Prostate gland (tissue), 2 donors: ENCODE results near the gene SMG6. TPM values are rescaled to one million over a fixed set of nuclear protein-coding genes. Genes with fewer than 3 reads are reported as not detected.

Source experiments
- DNase-seq: peaks from one replicate; pipeline ENCODE4 v3.0.0-alpha.2; 2019; ENCODE audit warnings: low spot score
- H3K27ac ChIP-seq, 2 donors: fragments of 200-600 bp; sonication (generic); 2 replicates each; pipeline ENCODE4 v1.5.1; 2017 to 2019
- H3K27me3 ChIP-seq: fragments of 200-600 bp; sonication (generic); replicated peaks from 2 replicates; pipeline ENCODE4 v1.5.1; 2019; ENCODE audit not compliant: insufficient read depth
- H3K36me3 ChIP-seq, 2 donors: fragments of 200-600 bp; sonication (generic); 1 replicate in 1 of 2; 2 replicates in 1 of 2; pipeline versions ENCODE4 v1.5.1 to v1.8.1; 2017 to 2019
- H3K4me1 ChIP-seq: fragments of 200-600 bp; sonication (generic); replicated peaks from 2 replicates; pipeline ENCODE4 v1.5.1; 2019
- H3K4me3 ChIP-seq, 2 donors: fragments of 200-600 bp; sonication (generic); 2 replicates each; pipeline ENCODE4 v1.5.1; 2017 to 2019
- H3K9me3 ChIP-seq: fragments of 200-600 bp; sonication (generic); 2 replicates; pipeline ENCODE4 v1.5.1; 2017
- POLR2A ChIP-seq: fragments of 450-650 bp; IDR thresholded peaks from one replicate; pipeline ENCODE4 v1.6.1; 2016; ENCODE audit warnings: antibody characterized with exemption, mild to moderate bottlenecking
- POLR2AphosphoS5 ChIP-seq: sonication (generic); formaldehyde crosslinking; IDR thresholded peaks from one replicate; pipeline ENCODE4 v1.6.1; 2017; ENCODE audit warnings: antibody characterized with exemption
- WGBS: methylation state at CpG from one replicate; pipeline ENCODE4 v1.1.5; 2018; 5-methylcytosine and 5-hydroxymethylcytosine counted together
- intact Hi-C: fragments of 100-400 bp; cut with DNase I; formaldehyde crosslinking; loops from one replicate; pipeline ENCODE4 v1.14.2; 2022
- total RNA-seq, 2 donors: library from RNA; depleted of rRNA; stranded (reverse); fragments of >200 nt; gene quantifications; one replicate each; pipeline ENCODE4 v1.1.0, GENCODE V29; 2016
- TF ChIP-seq, protein P1 (sequence below), 4 experiments: fragments of 200-600 bp in 2 of 4; fragments of 450-650 bp in 2 of 4; sonication (generic) in 2 of 4; IDR thresholded peaks; 1 replicate in 3 of 4; 2 replicates in 1 of 4; pipeline ENCODE4 v1.5.1; 2016 to 2019; ENCODE audit warnings: antibody characterized with exemption in 4 of 4, mild to moderate bottlenecking in 2 of 4, moderate library complexity in 2 of 4

The SMG6 gene
- total RNA-seq, 2 donors from 2014 or later: 23.8 to 56.0 TPM

DNA sequence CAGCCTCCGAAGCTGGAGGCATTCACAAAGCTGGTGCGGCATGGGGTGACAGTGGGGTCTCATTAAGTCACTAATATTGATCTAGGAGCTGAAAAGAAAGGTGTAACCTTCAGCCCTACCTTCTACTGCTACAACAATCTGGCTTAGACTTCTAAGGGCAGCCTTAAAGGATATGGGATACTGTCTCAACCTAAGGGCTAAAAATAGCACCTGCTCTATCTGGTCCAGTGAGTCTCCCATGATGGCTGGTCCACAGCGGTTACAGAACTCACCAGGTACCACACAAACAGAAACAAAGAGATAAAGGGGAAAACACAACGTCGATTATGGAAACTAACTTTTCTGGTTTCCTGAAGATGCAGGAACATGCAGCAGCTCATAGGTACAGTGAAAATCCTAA lies 115.8 kb downstream of the SMG6 start:
- Histone ChIP-seq H3K36me3 (peaks cover 0 to 2% of the 10 kb centered on the region in 2 donors), H3K9me3 (no peaks in the 10 kb centered on the region), H3K4me1 (no peaks in the 10 kb centered on the region), H3K4me3 (no peak overlapping the region), H3K27ac (no peak overlapping the region), H3K27me3 (no peaks in the 10 kb centered on the region)
- WGBS: 55% methylated on average over 5 of the region's 5 CpGs
- intact Hi-C loops: no loop called here
- TF ChIP-seq POLR2A: no peak
- TF ChIP-seq POLR2AphosphoS5: no peak
- TF ChIP-seq, protein P1, sequence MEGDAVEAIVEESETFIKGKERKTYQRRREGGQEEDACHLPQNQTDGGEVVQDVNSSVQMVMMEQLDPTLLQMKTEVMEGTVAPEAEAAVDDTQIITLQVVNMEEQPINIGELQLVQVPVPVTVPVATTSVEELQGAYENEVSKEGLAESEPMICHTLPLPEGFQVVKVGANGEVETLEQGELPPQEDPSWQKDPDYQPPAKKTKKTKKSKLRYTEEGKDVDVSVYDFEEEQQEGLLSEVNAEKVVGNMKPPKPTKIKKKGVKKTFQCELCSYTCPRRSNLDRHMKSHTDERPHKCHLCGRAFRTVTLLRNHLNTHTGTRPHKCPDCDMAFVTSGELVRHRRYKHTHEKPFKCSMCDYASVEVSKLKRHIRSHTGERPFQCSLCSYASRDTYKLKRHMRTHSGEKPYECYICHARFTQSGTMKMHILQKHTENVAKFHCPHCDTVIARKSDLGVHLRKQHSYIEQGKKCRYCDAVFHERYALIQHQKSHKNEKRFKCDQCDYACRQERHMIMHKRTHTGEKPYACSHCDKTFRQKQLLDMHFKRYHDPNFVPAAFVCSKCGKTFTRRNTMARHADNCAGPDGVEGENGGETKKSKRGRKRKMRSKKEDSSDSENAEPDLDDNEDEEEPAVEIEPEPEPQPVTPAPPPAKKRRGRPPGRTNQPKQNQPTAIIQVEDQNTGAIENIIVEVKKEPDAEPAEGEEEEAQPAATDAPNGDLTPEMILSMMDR (IDR thresholded peaks at IDR 0.05): no peak
- DNase-seq: no peak

DNA sequence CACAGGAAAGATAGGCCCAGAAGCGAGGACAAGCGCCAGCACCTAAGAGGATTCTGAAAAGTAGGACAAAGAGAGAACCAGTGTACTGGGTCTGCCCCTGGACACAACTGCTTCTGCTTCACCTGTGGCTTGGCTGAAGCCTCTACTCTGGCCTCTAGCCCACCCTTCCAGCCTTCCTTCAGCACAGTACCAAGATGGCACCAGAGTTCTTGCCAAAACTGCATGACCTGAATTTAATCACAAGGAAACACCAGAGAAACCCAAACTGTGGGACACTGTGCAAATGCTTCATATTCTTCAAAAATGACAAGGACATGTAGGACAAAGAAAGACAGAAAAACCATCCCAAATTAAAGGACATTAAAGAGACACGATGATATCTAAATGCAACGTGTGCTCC lies 116.6 kb downstream of the SMG6 start:
- peaks cover 0 to 2% of the 10 kb centered on the region in 2 donors for H3K36me3 ChIP-seq

DNA sequence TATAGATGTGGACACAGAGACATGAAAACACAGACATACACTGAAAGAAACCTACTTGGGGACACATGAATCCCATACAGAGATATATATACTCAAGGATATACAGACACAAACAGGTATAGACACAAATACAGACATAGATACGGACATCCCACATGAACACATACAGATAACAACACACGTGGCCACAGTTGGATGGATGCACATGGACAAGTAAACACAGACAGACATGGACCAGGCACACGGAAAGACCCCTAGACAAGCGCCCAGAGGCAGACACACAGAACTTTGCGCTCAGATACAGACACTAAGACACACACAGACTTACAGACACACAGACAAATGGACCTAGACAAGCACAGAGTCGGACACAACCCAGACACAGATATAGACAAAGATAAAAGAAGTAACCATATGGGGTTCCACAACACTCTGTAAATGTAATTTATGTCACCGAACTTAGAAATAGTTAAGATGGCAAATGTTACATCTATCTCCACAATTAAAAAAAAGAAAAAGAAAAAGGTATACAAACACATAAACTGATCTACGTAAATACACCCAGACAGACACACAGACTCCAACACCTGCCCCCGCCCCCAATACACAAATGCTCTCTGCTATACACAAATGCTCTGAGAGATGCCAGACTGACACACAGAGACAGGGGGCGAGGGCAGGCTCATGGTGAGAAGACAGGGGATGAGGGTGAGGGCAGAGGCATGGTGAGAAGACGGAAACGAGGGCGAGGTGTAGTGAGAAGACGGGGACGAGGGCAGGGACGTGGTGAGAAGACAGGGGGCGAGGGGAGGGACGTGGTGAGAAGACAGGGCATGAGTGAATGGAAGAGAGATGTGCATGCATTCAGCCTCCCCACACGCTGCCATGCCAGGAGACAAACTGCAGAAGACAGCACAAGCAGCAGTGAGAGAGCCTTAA lies 118.3 kb downstream of the SMG6 start:
- intact Hi-C loops: no loop called here
- H3K36me3 ChIP-seq: peaks cover 0 to 2% of the 10 kb centered on the region in 2 donors
- 83% methylated on average over 19 of the region's 19 CpGs for WGBS
- H3K4me3 ChIP-seq: no peak overlapping the region
- no peak overlapping the region for H3K27ac ChIP-seq
- no peak for TF ChIP-seq POLR2AphosphoS5
- TF ChIP-seq, protein P1 (IDR thresholded peaks at IDR 0.05): no peak
- no peak for TF ChIP-seq POLR2A
- no peak for DNase-seq
- no peaks in the 10 kb centered on the region for H3K27me3 ChIP-seq
- no peaks in the 10 kb centered on the region for H3K4me1 ChIP-seq
- H3K9me3 ChIP-seq: no peaks in the 10 kb centered on the region

More for the DNA sequence above, 116.6 kb downstream of the SMG6 start:
- WGBS: 99% methylated on average over 4 of the region's 4 CpGs
- TF ChIP-seq POLR2AphosphoS5 (no peak), POLR2A (no peak)
- TF ChIP-seq, protein P1 (IDR thresholded peaks at IDR 0.05): no peak
- intact Hi-C loops: no loop called here
- H3K9me3 ChIP-seq: no peaks in the 10 kb centered on the region
- H3K4me1 ChIP-seq: no peaks in the 10 kb centered on the region
- H3K4me3 ChIP-seq: no peak overlapping the region
- DNase-seq: no peak
- H3K27ac ChIP-seq: no peak overlapping the region
- H3K27me3 ChIP-seq: no peaks in the 10 kb centered on the region

DNA sequence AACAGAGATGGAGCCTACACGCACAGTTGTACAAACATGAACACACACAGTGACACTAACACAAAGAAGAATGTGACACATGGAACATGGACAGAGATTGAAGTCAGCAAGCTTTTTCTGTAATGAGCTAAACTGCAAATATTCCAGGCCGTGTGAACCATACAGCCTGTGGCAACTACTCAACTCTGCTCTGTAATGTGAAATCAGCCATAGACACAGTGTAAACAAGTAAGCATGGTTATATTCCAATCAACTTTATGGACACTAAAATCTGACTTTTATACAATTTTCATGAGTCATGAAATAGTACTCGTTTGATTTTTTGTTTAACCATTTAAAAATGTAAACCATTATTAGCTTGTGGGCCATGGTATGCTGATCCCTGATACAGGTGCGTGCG lies 120.2 kb downstream of the SMG6 start:
- intact Hi-C loops: no loop called here
- peaks cover 0 to 2% of the 10 kb centered on the region in 2 donors for H3K36me3 ChIP-seq
- peak overlapping the region; percentile 54 to 56 for H3K27ac ChIP-seq
- no peak for TF ChIP-seq POLR2A
- no peak for TF ChIP-seq POLR2AphosphoS5
- TF ChIP-seq, protein P1 (IDR thresholded peaks at IDR 0.05): no peak
- WGBS: 43% methylated on average over 5 of the region's 5 CpGs
- H3K9me3 ChIP-seq: no peaks in the 10 kb centered on the region
- peaks cover 5% of the 10 kb centered on the region for H3K4me1 ChIP-seq
- no peaks in the 10 kb centered on the region for H3K27me3 ChIP-seq
- no peak overlapping the region for H3K4me3 ChIP-seq
- DNase-seq: no peak
